ENCODE results near the gene THOC2. TPM values are rescaled to one million over a fixed set of nuclear protein-coding genes. Genes with fewer than 3 reads are reported as not detected.

Gene THOC2
- total and polyA plus RNA-seq, 2 of the 8 experiments (the other 6 are each of a cell fraction or from before 2014, with no cell fraction given) = 32.7 to 68.8 TPM

DNA sequence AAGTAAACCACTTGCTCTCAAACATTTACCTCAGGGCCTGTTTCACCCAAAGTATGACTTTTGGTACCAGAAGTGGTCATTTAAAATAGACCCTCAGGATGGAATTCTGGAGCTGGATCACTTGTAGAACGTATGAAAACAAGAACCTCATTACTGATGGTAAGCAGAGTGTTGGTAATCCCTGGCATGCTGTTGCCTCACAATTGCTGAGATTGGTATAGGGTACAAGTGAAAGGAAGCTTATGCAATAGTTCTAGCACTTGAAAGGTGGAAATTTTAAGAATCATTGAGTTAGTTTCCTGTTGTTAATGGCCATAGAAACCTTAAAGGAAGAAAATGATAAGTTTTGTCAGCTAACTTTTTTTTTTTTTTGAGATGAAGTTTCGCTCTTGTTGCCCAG is 22.3 kb upstream of the THOC2 start (continued):
- no peak for TF ChIP-seq ZNF274 (IDR thresholded peaks at IDR 0.05; ENCODE audit: borderline replicate concordance, extremely low read depth, low read length)
- TF ChIP-seq BRCA1 (IDR thresholded peaks at IDR 0.05; ENCODE audit: low read depth, low read length) = no peak
